IMR-90 (cell line): Measurements from ENCODE around the gene CDC20B. TPM values are rescaled to one million over a fixed set of nuclear protein-coding genes. Genes with fewer than 3 reads are reported as not detected.
A peak's percentile ranks its signal among the peaks of the same experiment; 100 is the strongest.

Experiments
- ATAC-seq: fragments of 200-7000 bp; cut with Tn5 transposase; 2 replicates; pipeline ENCODE4 v1.9.1; 2020; ENCODE audit warnings: low read depth, mild to moderate bottlenecking, moderate library complexity
- BruUV-seq: library from RNA; stranded (reverse); fragments of 400-500 nt; replicated peaks from 2 replicates; lab custom pipeline; 2021; lab: Mats Ljungman, UMichigan
- CTCF ChIA-PET: fragments of 300-600 bp; formaldehyde crosslinking; extraction: SDS; loops from one replicate; lab custom pipeline; 2021; ENCODE audit warnings: antibody characterized with exemption; lab: Yijun Ruan, JAX
- POLR2A ChIA-PET: fragments of 300-600 bp; sonication (Branson Sonifier 250); formaldehyde crosslinking; loops from one replicate; lab custom pipeline; 2022; ENCODE audit warnings: antibody characterized with exemption; ENCODE audit not compliant: unreplicated experiment; lab: Charles Lee
- DNase-seq: peaks from one replicate; pipeline ENCODE4 v3.0.0; 2013
- H2AFZ ChIP-seq: replicated peaks from 2 replicates; pipeline ENCODE3; 2013; ENCODE audit warnings: low read length, mild to moderate bottlenecking; ENCODE audit not compliant: poor library complexity
- H2AK5ac ChIP-seq: 2 replicates; pipeline ENCODE4 v1.6.1; 2013; ENCODE audit warnings: low read depth, low read length, inconsistent platforms
- H2AK9ac ChIP-seq: replicated peaks from 2 replicates; pipeline ENCODE3; 2013; ENCODE audit warnings: mild to moderate bottlenecking, low read depth, low read length, moderate library complexity; ENCODE audit not compliant: poor library complexity
- H2BK120ac ChIP-seq: 2 replicates; pipeline ENCODE4 v1.6.1; 2013; ENCODE audit warnings: low read depth, low read length, inconsistent platforms
- H2BK15ac ChIP-seq: 3 replicates; pipeline ENCODE4 v1.6.1; 2013; ENCODE audit warnings: low read depth, low read length, inconsistent platforms
- H2BK20ac ChIP-seq: 2 replicates; pipeline ENCODE4 v1.6.1; 2013; ENCODE audit warnings: low read depth, mild to moderate bottlenecking, inconsistent platforms, low read length, moderate library complexity
- H2BK5ac ChIP-seq: 2 replicates; pipeline ENCODE4 v1.6.1; 2013; ENCODE audit warnings: mild to moderate bottlenecking, low read depth, low read length, inconsistent platforms; ENCODE audit not compliant: poor library complexity, severe bottlenecking
- H3K14ac ChIP-seq: replicated peaks from 2 replicates; pipeline ENCODE4 v1.6.1; 2013; ENCODE audit warnings: low read depth, low read length, inconsistent platforms
- H3K18ac ChIP-seq: 2 replicates; pipeline ENCODE4 v1.6.1; 2013; ENCODE audit warnings: low read depth, low read length, control low read depth
- H3K23ac ChIP-seq: 2 replicates; pipeline ENCODE4 v1.6.1; 2013; ENCODE audit warnings: low read depth, low read length, inconsistent platforms
- H3K27ac ChIP-seq: 2 replicates; pipeline ENCODE4 v1.5.1; 2013; ENCODE audit warnings: mild to moderate bottlenecking, control low read depth, low read length; ENCODE audit not compliant: insufficient read depth
- H3K27me3 ChIP-seq: 2 replicates; pipeline ENCODE4 v1.6.1; 2013; ENCODE audit warnings: low read length; ENCODE audit not compliant: control insufficient read depth, insufficient read depth
- H3K36me3 ChIP-seq: 2 replicates; pipeline ENCODE4 v1.6.1; 2013; ENCODE audit warnings: low read length, mixed read lengths; ENCODE audit not compliant: control insufficient read depth, insufficient read depth
- H3K4ac ChIP-seq: 2 replicates; pipeline ENCODE4 v1.6.1; 2013; ENCODE audit warnings: low read depth, low read length, inconsistent platforms
- H3K4me1 ChIP-seq: 2 replicates; pipeline ENCODE4 v1.6.1; 2013; ENCODE audit warnings: low read length, mixed read lengths; ENCODE audit not compliant: control insufficient read depth, insufficient read depth
- H3K4me2 ChIP-seq: 2 replicates; pipeline ENCODE4 v1.6.1; 2013; ENCODE audit warnings: low read depth, mild to moderate bottlenecking, control low read depth, low read length, moderate library complexity
- H3K4me3 ChIP-seq: 2 replicates; pipeline ENCODE4 v1.5.1; 2013; ENCODE audit warnings: low read depth, mild to moderate bottlenecking, control low read depth, low read length, moderate library complexity; ENCODE audit not compliant: insufficient read depth
- H3K56ac ChIP-seq: 2 replicates; pipeline ENCODE4 v1.6.1; 2013; ENCODE audit warnings: low read length, inconsistent platforms; ENCODE audit not compliant: insufficient read depth; ENCODE audit errors: extremely low read depth
- H3K79me1 ChIP-seq, 2 experiments: 2 replicates each; pipeline ENCODE4 v1.6.1; 2013; ENCODE audit warnings: low read length in 2 of 2, inconsistent platforms in 1 of 2, low read depth in 1 of 2
- H3K9ac ChIP-seq: 2 replicates; pipeline ENCODE4 v1.6.1; 2013; ENCODE audit warnings: low read depth, low read length, control low read depth
- H3K9me1 ChIP-seq: 2 replicates; pipeline ENCODE4 v1.6.1; 2013; ENCODE audit warnings: low read length, inconsistent platforms; ENCODE audit not compliant: insufficient read depth
- H3K9me3 ChIP-seq: 2 replicates; pipeline ENCODE4 v1.6.1; 2013; ENCODE audit warnings: low read length; ENCODE audit not compliant: control insufficient read depth, insufficient read depth
- H4K20me1 ChIP-seq: 2 replicates; pipeline ENCODE4 v1.6.1; 2013; ENCODE audit warnings: low read length, inconsistent platforms; ENCODE audit not compliant: insufficient read depth
- H4K5ac ChIP-seq: 2 replicates; pipeline ENCODE4 v1.6.1; 2013; ENCODE audit warnings: mild to moderate bottlenecking, low read depth, low read length, control low read depth
- H4K8ac ChIP-seq, 2 experiments: 2 replicates each; pipeline ENCODE4 v1.6.1; 2013; ENCODE audit warnings: low read depth in 2 of 2, low read length in 2 of 2, control low read depth in 1 of 2, inconsistent platforms in 1 of 2
- H4K91ac ChIP-seq: 2 replicates; pipeline ENCODE4 v1.6.1; 2013; ENCODE audit warnings: low read depth, low read length, inconsistent platforms; ENCODE audit not compliant: insufficient read depth
- BHLHE40 ChIP-seq: fragments of 150-350 bp; IDR thresholded peaks from 2 replicates; pipeline ENCODE4 v1.6.1; 2016; ENCODE audit warnings: mild to moderate bottlenecking, low read depth, low read length
- CEBPB ChIP-seq: IDR thresholded peaks from 2 replicates; pipeline ENCODE4 v1.6.1; 2012; ENCODE audit warnings: low read depth, low read length, improper control_type of control experiment
- CHD1 ChIP-seq: IDR thresholded peaks from 2 replicates; pipeline ENCODE4 v1.6.1; 2012; ENCODE audit warnings: low read depth, low read length, improper control_type of control experiment
- FOS ChIP-seq: fragments of 150-350 bp; IDR thresholded peaks from 2 replicates; pipeline ENCODE4 v1.6.1; 2016; ENCODE audit warnings: low read depth, low read length
- MAFK ChIP-seq: IDR thresholded peaks from 2 replicates; pipeline ENCODE4 v1.6.1; 2012; ENCODE audit warnings: low read depth, low read length, improper control_type of control experiment
- MAZ ChIP-seq: IDR thresholded peaks from 2 replicates; pipeline ENCODE4 v1.6.1; 2012; ENCODE audit warnings: low read depth, mild to moderate bottlenecking, low read length, improper control_type of control experiment, moderate library complexity, borderline replicate concordance
- MXI1 ChIP-seq: IDR thresholded peaks from 2 replicates; pipeline ENCODE4 v1.6.1; 2012; ENCODE audit warnings: low read depth, mild to moderate bottlenecking, low read length, moderate library complexity, borderline replicate concordance
- NFE2L2 ChIP-seq: fragments of 150-350 bp; IDR thresholded peaks from 2 replicates; pipeline ENCODE4 v1.6.1; 2016; ENCODE audit warnings: low read depth, mild to moderate bottlenecking, low read length
- POLR2A ChIP-seq: IDR thresholded peaks from 2 replicates; pipeline ENCODE4 v1.6.1; 2012; ENCODE audit warnings: mild to moderate bottlenecking, low read depth, low read length
- RAD21 ChIP-seq: IDR thresholded peaks from 2 replicates; pipeline ENCODE4 v1.6.1; 2012; ENCODE audit warnings: low read length, improper control_type of control experiment
- RCOR1 ChIP-seq: IDR thresholded peaks from 2 replicates; pipeline ENCODE4 v1.6.1; 2012; ENCODE audit warnings: mild to moderate bottlenecking, low read length, improper control_type of control experiment; ENCODE audit not compliant: insufficient replicate concordance
- RFX5 ChIP-seq: IDR thresholded peaks from 2 replicates; pipeline ENCODE4 v1.8.0; 2012; ENCODE audit warnings: low read depth, mild to moderate bottlenecking, low read length, moderate library complexity
- WGBS, 2 experiments: methylation state at CpG; one replicate each; pipeline versions ENCODE4 v1.1.5 to v1.1.7; 2013; ENCODE audit warnings: missing lambda C conversion rate in 2 of 2; ENCODE audit not compliant: insufficient read length in 1 of 2; ENCODE audit errors: extremely low coverage in 2 of 2; 5-methylcytosine and 5-hydroxymethylcytosine counted together
- dilution Hi-C: fragments of 300-500 bp; cut with HindIII; formaldehyde crosslinking; loops from one replicate; pipeline ENCODE4 v1.14.3; 2018; ENCODE audit warnings: low sequenced_read_pairs; ENCODE audit not compliant: unreplicated experiment
- in situ Hi-C: fragments of 300-500 bp; cut with MboI; formaldehyde crosslinking; loops from 3 replicates; pipeline ENCODE4 v1.14.3; 2019; ENCODE audit warnings: low sequenced_read_pairs, inconsistent platforms, mixed read lengths
- intact Hi-C: fragments of 100-400 bp; cut with micrococcal nuclease; formaldehyde crosslinking; loops from 2 replicates; pipeline ENCODE4 v1.10.0; 2022
- polyA plus RNA-seq, 3 experiments: library from polyadenylated mRNA; depleted of rRNA; stranded (reverse); fragments of >200 nt; gene quantifications; 2 replicates each; pipeline ENCODE4 v1.2.3, GENCODE V29; 2012; ENCODE audit warnings: low replicate concordance in 1 of 3
- total RNA-seq: library from RNA; depleted of rRNA; stranded (reverse); fragments of >200 nt; gene quantifications from 2 replicates; pipeline ENCODE4 v1.2.3, GENCODE V29; 2012
- TF ChIP-seq, protein P1 (sequence below): fragments of 150-350 bp; IDR thresholded peaks from 2 replicates; pipeline ENCODE4 v1.6.1; 2016; ENCODE audit warnings: low read depth, mild to moderate bottlenecking, low read length, moderate library complexity, borderline replicate concordance
- TF ChIP-seq, protein P2 (sequence below): conservative IDR thresholded peaks from 2 replicates; pipeline ENCODE4 v1.5.1; 2012; ENCODE audit warnings: mild to moderate bottlenecking, low read depth, low read length, improper control_type of control experiment

The CDC20B gene
- total and polyA plus RNA-seq, 2 of the 4 experiments (the other 2 are of a cell fraction) = not detected

DNA sequence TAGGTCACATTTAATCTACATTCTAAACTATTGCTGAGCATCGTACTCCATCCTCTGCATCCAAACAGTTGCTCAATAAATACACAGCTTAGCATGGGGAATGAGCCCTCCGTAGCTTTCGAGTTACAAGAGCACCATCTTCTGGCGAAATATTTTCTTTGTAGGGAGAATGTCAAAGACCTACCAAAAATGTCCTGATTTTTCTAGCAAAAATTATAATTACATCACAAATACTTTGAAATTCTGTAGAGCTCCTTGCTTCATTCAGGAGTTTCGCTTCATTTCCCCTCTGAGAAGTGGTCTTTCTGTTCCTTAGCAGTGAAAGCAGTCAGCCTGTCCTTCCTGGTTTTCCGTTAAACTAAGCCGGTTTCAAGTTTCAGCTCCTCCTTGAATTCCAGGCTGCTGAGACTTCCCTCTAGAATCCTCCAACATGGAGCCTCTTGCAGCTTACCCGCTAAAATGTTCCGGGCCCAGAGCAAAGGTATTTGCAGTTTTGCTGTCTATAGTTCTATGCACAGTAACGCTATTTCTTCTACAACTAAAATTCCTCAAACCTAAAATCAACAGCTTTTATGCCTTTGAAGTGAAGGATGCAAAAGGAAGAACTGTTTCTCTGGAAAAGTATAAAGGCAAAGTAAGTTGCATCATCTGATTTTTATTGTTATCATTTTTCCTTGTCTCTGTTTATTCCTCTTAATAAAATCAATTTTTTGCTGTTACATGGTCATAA, 13.0 kb downstream of the CDC20B start, which contains the start of gene GPX8:
Gene GPX8, plus strand, starts transcription at position 409 of the 730 bp plus-strand sequence. Its CDS starts 22 bp downstream, at position 431.
- Histone ChIP-seq H2BK20ac (peak within 1 kb of the TSS; percentile 84), H3K23ac (peak within 1 kb of the TSS; percentile 91), H3K18ac (peak within 1 kb of the TSS; percentile 88), H4K8ac (peak within 1 kb of the TSS; percentile 45 to 97), H3K56ac (peak within 1 kb of the TSS; percentile 99), H3K79me1 (peaks cover 3 to 35% of the 10 kb centered on the region in 2 experiments; a peak in 2 of 4 replicates), H2AK9ac (no peak within 1 kb of the TSS), H4K5ac (peak within 1 kb of the TSS; percentile 74), H3K4me2 (peak within 1 kb of the TSS; percentile 94), H4K91ac (peak within 1 kb of the TSS; percentile 92), H3K36me3 (peaks cover 12% of the 10 kb centered on the region), H3K27me3 (no peaks in the 10 kb centered on the region), H4K20me1 (peaks cover 28% of the 10 kb centered on the region; the same call in 1 of the 2 replicates), H2AFZ (no peak within 1 kb of the TSS), H3K14ac (peak within 1 kb of the TSS; percentile 95), H3K9ac (peak within 1 kb of the TSS; percentile 97), H3K4me1 (peaks cover 4% of the 10 kb centered on the region), H2BK15ac (peak within 1 kb of the TSS; percentile 61; the same call in 1 of the 3 replicates), H2BK120ac (peak within 1 kb of the TSS; percentile 93), H2AK5ac (peak within 1 kb of the TSS; percentile 40; the same call in 1 of the 2 replicates), H3K4ac (peak within 1 kb of the TSS; percentile 93), H3K4me3 (peak within 1 kb of the TSS; percentile 66), H2BK5ac (peak within 1 kb of the TSS; percentile 99), H3K9me3 (no peaks in the 10 kb centered on the region), H3K9me1 (peaks cover 8% of the 10 kb centered on the region; the same call in 1 of the 2 replicates), H3K27ac (peak within 1 kb of the TSS; percentile 76)
- ChIA-PET POLR2A (interaction anchor here (0.6 to 0.9 kb wide), 4 partner anchors 250 to 725 kb away, joined by 3 to 9 read pairs (median 4); no protein-coding TSS in a partner anchor), CTCF (interaction anchor here (0.6 to 1.6 kb wide), 20 partner anchors 11 to 688 kb away, joined by 3 to 23 read pairs (median 4); no protein-coding TSS in a partner anchor)
- in situ Hi-C loops = loop anchor here (5.0 to 25.0 kb wide), 3 partner anchors 253 to 635 kb away; no protein-coding TSS in a partner anchor
- no TSS peak for BruUV-seq
- DNase-seq = peak; percentile 92
- ATAC-seq = peak; percentile 88
- dilution Hi-C loops = no loop called here
- WGBS, 2 experiments = 0% methylated on average over 1 of the region's 10 CpGs; no CpG with 5 or more reads in 1 of the 2 experiments
- intact Hi-C loops = loop anchor here (1.0 to 5.0 kb wide), 2 partner anchors 254 to 418 kb away; no protein-coding TSS in a partner anchor
- TF ChIP-seq RAD21 (peak; percentile 86), POLR2A (peak; percentile 77), FOS (no peak), MAZ (no peak), CHD1 (0 out of 2 replicates have a peak, but pooled peaks have one; percentile 67), MAFK (no peak), NFE2L2 (no peak), BHLHE40 (no peak), RFX5 (no peak), CEBPB (peak; percentile 96), RCOR1 (peak; percentile 16), MXI1 (no peak)
- TF ChIP-seq, protein P1, sequence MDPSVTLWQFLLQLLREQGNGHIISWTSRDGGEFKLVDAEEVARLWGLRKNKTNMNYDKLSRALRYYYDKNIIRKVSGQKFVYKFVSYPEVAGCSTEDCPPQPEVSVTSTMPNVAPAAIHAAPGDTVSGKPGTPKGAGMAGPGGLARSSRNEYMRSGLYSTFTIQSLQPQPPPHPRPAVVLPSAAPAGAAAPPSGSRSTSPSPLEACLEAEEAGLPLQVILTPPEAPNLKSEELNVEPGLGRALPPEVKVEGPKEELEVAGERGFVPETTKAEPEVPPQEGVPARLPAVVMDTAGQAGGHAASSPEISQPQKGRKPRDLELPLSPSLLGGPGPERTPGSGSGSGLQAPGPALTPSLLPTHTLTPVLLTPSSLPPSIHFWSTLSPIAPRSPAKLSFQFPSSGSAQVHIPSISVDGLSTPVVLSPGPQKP = no peak
- TF ChIP-seq, protein P2, sequence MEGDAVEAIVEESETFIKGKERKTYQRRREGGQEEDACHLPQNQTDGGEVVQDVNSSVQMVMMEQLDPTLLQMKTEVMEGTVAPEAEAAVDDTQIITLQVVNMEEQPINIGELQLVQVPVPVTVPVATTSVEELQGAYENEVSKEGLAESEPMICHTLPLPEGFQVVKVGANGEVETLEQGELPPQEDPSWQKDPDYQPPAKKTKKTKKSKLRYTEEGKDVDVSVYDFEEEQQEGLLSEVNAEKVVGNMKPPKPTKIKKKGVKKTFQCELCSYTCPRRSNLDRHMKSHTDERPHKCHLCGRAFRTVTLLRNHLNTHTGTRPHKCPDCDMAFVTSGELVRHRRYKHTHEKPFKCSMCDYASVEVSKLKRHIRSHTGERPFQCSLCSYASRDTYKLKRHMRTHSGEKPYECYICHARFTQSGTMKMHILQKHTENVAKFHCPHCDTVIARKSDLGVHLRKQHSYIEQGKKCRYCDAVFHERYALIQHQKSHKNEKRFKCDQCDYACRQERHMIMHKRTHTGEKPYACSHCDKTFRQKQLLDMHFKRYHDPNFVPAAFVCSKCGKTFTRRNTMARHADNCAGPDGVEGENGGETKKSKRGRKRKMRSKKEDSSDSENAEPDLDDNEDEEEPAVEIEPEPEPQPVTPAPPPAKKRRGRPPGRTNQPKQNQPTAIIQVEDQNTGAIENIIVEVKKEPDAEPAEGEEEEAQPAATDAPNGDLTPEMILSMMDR = peak; percentile 75
